NK-92 treated with Interleukin-12 subunit alpha and Interleukin-12 subunit beta, amount 100 ng/mL, for 24 hours (cell line): Measurements from ENCODE around the gene DNAJB6.
"Not testable (repeated sequence)": the region's sequence is repeated elsewhere in the genome, so short reads cannot be mapped to it uniquely, and the experiment has no call there.

Source experiments
- DNase-seq: peaks from one replicate; lab custom pipeline; 2025; lab: John Stamatoyannopoulos, UW

DNAJB6 gene

DNA sequence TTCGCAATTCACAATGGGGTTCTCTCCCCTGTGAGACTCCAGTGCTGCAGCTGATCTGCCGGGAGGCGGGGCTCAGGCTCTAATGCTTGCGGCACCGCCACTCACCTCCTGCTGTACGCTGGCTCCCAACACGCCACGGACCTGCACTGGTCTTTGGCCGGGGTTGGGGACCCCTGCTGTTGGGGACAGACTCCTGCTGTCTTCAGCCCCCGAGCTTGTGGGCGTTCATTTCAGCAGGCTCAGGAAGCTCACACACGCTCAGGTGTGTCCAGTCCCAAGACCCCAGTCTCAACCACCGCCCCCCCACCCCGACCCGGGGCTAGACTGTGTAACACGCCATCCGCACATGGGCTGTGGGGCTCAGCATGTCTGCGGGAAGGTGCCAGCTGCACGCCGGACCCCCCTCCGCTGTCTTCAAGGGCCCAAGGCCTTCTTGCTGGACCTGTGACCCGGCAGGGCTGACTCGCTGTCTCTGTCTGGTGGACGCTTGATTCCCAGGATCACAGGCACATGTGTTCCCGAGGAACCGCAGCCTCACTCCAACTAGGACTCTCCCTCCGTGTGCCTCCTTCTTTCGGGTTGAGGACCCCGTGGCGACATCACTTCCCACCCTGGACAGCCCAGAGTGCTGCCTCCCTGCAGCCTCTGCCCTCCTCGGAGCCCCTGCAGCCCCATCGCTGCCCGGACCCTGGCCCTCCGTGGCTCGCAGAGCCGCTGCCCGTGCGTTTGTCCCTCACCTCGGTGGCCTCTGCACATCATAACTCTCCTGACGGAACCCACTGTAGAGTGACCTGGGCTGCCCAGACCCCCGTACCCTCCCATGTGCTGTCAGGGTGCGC, 106.4 kb downstream of the DNAJB6 start:
- DNase-seq, result no peak

- no peak for DNase-seq
Observed at GRCh38 chr7:157444011-157444842, 107.4 kb downstream of the DNAJB6 start.

DNA sequence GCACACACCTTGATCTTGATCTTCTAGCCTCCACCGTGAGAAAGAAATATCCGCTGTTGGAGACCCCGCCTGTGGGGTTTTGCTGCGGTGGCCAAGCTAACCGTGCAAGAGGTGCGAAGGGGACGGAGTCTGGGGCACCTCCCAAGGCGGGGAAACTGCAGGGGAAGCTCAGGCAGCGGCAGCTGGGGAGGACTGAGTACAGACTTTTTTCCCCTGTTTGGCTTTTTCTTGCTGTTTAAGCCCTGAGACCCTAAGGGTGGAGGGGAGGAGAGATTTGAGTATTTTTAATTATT, 108.0 kb downstream of the DNAJB6 start:
- DNase-seq, result no peak

- DNase-seq, result no peak
Observed at GRCh38 chr7:157445246-157445955, 108.6 kb downstream of the DNAJB6 start.

DNA sequence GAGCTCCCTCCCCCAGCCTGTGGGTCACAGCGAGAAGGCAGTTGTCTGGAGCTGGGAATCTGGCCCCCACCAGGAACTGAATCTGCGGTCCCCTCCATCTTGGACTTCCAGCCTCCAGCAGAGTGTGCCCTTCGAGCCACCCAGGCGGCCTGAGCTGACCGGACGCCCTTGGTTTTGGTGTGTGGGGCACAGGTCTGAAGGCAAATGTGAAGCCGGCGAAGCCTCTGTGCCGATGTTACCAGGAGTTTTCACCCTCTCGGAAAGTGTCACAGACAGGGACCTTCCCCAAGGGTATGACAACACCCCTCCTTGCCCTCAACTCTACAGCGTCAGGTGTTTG, 109.1 kb downstream of the DNAJB6 start:
- DNase-seq, result no peak

- no peak for DNase-seq
Observed at GRCh38 chr7:157446322-157446721, 109.5 kb downstream of the DNAJB6 start.

GRCh38 chr7:157454003-157454402, 117.2 kb downstream of the DNAJB6 start:
- DNase-seq, result not testable (repeated sequence)

GRCh38 chr7:157457355-157458253, 120.8 kb downstream of the DNAJB6 start:
- no peak for DNase-seq

- no peak for DNase-seq
Observed at GRCh38 chr7:157458254-157458633, 121.4 kb downstream of the DNAJB6 start.

DNA sequence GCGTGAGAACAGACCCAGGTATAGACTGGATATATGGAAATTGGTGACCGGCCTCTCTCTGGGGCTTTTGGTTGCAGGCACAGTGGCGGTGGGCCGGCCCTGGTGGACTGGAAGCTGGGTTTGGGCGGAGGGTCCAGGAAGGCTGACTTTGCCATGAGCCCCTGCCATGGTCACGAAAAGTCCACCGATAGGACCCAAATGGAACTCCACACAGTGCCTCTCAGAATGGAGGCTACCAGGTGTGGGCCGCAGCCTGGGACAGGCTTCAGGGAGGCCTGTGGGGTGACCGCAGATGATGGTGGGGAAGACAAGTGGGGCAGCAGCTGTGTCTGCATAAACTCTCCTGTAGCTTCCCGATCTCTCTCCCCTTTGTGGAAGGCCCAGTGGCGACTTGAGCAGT, 123.2 kb downstream of the DNAJB6 start:
- no peak for DNase-seq

GRCh38 chr7:157460721-157461120, 123.9 kb downstream of the DNAJB6 start:
- DNase-seq, result no peak

- DNase-seq, result no peak
Observed at GRCh38 chr7:157461573-157462418, 125.0 kb downstream of the DNAJB6 start.

GRCh38 chr7:157462419-157462771, 125.6 kb downstream of the DNAJB6 start:
- no peak for DNase-seq

GRCh38 chr7:157462840-157463239, 126.0 kb downstream of the DNAJB6 start:
- no peak for DNase-seq

DNA sequence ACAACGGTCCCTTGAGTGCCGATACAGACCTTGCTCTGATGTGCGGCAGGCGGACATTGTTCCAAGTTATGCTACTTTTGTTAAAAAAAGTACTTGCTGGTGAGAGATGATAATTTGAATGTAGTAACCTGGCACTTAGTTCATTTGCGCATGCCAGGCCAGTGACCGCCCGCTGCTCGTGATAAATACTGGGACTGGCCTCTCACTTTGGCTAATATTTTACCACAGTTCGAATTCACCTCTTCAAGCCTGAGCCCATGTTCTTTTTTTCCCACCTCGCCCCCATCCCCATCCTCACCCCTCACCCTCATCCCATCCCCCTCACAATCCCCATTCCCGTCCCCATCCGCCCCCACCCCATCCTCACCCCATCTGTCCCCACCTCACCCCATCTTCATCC, 126.4 kb downstream of the DNAJB6 start:
- no peak for DNase-seq

- no peak for DNase-seq
Observed at GRCh38 chr7:157464111-157464970, 127.5 kb downstream of the DNAJB6 start.

DNA sequence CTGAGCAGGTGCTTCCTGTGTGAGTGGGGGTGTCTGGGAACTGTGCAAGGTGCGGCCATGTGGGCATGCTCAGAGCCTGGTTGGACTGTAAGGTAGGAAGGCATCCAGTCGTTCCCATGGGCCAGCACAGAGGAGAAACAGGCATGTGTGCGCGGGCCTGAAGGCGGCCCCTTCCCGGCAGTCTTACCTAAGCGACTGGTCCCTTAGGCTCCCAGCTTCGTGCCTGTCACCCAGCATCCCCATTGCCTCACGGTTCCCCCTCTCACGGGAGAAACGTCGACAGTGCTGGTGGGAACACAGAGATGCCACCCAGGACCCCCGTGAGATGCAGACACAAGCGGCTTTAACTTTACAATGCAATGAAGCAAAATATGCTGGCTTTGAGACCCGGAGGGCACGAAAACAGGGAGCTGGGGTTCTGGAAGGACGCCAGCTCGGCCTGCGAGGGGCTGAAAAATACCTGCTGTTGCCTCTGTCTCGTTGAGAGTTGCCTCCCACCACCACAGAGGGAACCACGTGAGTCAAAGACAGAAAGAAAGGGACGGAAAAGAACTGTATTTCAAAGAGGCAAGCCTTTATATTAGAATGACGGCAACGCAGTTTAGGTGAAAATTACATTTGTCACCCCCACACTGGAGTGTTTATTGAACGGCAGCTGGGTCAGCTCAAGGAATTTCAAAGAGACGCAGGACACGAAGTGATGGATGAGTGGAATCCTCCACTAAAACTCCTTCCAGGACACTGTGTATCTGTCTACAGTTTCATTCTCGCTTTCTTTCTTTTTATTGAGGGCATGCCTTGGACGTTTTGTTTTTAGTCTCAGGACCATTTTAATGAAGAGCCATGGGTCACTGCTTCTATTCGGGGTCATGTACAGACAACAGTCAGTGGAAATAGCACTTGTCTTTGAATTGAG, 128.4 kb downstream of the DNAJB6 start:
- no peak for DNase-seq

GRCh38 chr7:157465891-157466866, 129.4 kb downstream of the DNAJB6 start:
- no peak for DNase-seq
